HG02571 (cell line): ENCODE results near the gene TESK2.
"Not testable (repeated sequence)": the region's sequence is repeated elsewhere in the genome, so short reads cannot be mapped to it uniquely, and the experiment has no call there.

Experiments used
- ATAC-seq: cut with Tn5 transposase; IDR thresholded peaks from one replicate; pipeline ENCODE4 v1.9.1; 2021; ENCODE audit warnings: mild to moderate bottlenecking, moderate library complexity; ENCODE audit not compliant: unreplicated experiment

The TESK2 gene

DNA sequence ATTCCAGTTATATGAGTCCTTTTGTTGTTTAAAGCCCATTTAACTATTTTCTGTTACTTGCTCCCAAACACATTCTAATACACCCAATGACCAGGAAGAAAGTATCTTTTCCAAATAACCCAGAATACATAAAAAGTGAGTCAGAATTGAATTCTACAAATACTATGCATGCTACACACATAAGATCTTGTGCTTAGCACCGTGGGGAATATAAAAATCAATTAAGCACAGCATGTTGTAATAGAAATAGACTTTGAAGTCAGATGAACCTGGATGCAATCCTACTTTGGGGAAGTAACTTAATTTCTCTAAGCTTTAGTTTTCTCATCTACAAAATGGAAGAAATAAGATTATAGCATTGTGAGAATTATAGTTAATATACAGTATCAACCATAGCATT is 110.2 kb downstream of the TESK2 start:
- no peak for ATAC-seq

DNA sequence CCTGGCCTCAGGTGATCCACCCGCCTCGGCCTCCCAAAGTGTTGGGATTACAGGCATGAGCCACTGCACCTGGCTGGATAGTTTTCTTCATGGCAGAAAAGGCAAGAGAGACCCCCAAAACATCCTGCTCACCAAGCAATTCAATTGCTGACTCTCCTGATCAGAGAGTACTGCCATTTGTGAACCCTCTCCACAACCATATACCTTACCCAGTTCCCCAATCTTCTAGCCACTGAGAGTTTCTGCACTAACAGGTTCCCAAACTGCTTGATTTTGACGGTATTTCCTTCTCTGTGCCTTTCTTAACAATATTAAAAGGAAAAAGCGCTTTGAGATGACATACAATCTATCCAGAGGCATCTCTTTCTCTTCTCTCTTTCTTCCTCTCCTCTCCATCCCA is 110.8 kb downstream of the TESK2 start:
- ATAC-seq = no peak

DNA sequence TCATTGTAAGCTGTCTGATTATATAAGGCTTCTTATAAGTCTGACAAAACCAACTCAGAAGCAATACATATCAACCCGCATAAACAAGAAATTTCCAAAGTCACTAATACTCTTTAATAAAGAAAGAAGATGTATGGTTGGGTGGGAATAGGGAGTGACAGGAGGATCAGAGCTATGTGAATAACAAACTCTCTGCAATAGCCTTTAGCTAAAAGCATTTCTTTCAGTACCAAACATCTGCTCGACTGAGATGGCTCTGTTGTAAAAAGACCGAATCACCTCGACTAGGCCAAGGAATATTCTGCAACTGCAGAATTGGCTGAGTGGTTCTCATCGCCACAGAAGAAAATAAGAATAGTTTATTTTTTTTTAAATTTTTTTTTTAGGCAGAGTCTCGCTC is 111.4 kb downstream of the TESK2 start:
- ATAC-seq = no peak

DNA sequence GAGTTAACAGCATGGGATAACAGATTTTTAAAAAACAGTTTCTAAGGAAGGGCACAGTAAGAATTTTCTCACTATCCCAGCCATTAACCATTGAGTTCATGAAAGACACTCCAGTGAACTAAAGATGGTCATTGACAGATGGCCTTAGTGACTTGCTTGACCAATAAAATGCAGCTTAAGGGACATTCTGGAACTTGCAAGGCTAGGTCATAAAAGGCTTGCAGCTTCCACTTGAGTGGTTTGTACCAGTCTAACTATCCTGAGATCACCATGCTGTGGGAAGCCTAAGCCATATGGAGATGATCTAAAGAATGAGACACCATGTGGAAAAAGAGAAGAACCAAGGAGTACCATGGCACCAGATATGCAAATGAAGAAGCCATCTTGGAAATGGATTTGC is 112.8 kb downstream of the TESK2 start:
- ATAC-seq = no peak

DNA sequence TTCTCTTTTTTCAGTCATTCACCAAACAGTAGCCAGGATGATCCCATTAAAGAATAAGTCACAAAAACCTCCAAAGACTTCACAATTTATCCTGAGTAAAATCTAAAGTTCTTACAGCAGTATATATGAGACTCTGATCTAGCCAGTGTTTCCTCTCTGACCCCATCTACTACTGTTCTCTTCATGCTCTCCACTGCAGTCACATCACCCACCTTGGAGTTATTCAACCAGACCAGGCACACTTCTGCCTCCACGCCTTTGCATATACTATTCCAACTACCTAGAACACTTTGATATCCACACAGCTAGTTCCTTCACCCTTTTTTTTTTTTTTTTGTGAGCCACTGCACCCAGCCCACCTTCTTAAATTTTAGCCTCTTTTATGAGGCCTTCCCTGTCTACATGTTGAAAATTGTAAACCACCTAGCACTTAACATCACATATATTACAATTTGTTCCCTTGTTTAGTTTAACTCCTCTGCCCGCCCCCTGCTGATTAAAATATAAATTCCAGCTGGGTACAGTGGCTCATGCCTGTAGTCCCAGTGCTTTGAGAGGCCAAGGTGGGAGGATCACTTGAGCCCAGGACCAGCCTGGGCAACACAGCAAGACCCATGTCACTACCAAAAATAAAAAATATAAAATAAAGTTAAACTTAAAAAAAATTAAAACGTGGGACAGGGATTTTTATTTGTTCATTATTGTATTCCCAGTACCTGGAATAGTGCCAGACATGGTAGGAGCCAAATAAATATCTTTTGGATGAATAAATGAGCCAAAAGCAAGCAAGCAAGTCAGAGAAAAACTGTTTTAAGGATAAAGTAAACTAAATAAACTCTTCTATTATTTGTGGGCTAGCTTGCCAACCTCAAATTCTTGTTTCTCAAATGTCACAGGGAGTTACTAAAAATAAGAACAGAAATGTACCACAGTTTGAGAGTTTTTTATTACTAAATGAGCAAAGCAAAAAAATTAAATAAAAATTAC is 115.6 kb downstream of the TESK2 start:
- no peak for ATAC-seq

DNA sequence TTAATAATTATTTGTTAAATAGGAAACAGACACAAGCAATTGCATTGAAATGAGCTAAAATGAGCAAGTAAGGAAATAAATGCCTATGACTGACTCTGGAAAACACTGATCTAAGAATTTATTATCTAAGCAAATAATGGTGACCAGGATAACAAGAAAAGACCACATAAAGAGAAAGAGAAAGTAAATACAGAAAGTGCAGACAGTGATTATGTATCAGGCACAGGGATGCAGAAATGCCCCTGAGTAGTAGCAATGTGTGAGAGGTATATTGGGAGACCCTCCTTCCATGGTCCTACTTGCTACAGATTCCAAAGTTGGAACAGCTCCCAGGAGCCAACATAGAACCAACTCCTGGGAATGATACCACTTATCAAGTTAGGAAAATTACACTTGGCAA is 117.4 kb downstream of the TESK2 start:
- no peak for ATAC-seq

DNA sequence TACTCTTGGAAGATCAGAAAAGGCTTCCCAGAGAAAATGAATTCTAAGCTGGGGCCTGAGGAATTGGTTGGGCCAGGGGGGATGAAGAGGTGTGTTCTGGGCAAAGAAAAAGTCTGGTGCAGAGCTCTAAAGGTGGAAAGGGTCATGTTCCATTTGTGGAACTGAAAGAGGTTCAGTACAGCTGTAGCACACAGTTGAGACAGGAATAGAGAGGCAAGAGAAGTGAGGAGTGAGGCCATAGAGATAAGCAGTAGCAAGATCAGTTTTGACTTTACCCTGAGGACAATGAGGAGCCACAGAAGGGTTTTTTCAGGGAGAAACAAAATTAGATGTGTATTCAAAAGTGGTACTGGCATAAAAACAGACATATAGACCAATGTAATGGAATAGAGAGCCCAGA is 120.4 kb downstream of the TESK2 start:
- peak; percentile 51 for ATAC-seq

DNA sequence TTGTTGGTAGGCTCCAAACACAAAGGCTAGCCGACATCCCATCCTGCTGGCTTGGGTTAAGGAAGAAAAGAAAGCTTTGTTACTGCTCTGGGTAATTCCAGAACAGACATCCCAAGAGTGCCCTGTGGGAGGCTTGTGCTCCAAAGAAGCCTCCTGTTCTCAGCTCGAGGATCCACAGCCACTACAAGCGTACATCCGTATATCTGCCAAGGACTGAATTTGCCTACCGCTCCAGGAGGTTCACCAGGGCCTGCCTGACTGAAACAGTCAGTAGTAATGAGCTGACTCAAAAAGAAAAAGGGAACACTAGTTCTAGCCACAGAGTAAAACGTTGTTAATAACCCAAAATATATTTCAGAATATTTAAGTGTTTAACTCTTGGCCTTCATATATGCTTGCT is 125.9 kb downstream of the TESK2 start:
- peak; percentile 62 for ATAC-seq

DNA sequence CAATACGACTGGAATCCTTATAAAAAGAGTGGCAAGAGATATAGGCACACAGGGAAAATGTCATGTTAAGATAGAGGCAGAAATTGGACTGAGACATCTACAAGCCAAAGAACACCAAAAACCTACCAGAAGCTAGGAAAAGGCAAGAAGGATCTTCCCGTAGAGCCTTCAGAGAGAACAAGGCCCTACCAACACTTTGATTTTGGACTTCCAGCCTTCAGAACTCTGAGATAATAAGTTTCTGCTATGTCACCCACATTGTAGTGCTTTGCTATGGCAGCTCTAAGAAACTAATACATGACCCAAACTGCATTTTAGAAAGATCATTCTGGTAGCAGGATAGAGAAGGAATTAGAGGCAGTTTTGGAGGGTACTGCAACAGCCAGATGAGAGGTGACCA is 126.7 kb downstream of the TESK2 start:
- no peak for ATAC-seq

DNA sequence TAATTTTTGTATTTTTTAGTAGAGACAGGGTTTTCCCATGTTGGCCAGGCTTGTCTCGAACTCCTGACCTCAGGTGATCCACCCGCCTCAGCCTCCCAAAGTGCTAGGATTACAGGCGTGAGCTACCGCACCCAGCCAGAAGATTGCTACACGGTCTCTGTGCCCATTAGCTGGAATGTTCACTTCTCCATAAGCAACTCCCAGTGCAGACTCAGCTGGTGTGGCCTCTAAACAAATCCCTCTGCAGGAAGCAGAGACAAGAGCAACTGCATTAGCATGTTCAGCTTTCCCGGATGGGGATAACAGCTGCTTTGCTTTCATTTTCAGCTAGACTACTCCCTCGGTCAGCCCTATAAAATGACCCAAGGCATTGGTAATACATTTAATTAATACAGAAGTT is 130.0 kb downstream of the TESK2 start:
- ATAC-seq = not testable (repeated sequence)

DNA sequence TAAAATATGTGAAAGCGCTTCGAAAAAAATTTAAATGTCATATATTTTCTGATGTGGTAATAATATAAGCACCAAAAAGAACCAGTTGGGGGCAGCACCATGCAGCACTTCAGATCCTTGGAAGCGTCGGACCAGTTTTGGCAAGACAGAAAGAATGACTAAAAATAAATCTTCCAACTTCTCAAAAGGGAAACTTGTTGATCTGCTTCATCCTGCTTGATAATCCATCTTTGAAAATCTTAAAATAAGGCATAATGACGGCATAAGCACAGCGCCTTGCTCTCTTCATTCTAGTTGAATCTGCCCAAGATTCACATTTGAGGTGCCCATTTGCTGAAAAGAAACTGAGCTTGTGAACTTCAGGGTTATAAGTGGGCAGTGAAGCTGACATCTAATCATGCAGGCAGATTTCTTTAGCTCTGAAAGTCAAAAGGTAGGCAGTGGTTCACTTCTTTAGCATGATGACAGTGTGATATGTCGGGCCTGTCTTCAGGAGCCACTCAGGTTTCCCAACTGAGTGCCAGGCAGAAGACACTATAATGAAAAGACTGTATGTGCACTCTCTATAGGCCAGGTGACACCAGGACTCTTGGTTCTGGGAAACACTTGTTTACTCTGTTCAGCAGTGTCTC is 131.0 kb downstream of the TESK2 start:
- ATAC-seq = no peak

DNA sequence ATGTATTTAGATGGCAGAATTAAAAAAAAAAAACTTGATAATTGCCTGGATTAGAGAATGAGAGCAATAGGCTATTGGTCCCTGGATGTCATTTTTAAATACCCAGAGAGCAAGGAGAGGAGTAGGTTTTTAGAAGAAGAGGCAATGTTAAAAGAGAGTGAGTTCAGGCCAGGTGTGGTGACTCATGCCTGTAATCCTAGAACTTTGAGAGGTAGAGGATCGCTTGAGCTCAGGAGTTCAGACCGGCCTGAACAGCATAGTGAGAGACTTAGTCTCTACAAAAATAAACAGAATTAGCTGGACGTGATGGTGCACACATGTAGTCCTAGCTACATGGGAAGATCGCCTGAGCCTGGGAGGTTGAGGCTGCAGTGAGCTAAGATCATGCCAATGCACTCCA is 134.8 kb downstream of the TESK2 start:
- no peak for ATAC-seq

DNA sequence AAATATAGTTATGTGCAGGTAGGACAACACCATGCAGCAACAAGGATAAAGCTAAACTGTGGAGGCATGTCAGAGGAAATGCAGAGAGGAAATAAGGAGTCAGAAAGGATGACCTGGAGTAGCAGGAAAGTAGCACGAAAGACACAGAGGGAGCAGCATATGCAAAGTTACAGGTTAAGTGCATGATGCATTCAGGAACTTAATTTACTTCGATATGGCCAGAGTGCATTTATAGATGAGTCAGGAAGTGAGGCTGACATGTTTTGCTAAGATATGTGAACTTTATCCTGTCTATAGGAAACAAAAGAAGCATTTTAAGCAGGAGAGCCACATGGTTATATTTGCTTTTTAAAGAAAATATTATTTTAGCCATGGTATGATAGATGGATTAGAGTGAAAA is 135.3 kb downstream of the TESK2 start:
- ATAC-seq = no peak

DNA sequence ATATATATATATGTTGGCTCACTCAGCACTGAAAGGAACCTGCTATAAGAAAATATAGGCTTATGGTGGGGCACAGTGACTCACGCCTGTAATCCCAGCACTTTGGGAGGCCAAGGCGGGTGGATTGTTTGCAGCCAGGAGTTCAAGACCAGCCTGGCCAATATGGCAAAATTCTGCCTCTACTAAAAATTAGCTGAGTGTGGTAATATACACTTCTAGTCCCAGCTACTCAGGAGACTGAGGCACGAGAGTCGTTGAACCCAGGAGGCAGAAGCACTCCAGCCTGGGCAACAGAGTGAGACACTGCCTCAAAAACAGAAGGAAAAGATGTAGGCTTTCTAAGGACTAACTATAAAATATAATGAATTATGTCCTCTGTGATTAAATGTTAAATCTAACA is 136.1 kb downstream of the TESK2 start:
- ATAC-seq = no peak

DNA sequence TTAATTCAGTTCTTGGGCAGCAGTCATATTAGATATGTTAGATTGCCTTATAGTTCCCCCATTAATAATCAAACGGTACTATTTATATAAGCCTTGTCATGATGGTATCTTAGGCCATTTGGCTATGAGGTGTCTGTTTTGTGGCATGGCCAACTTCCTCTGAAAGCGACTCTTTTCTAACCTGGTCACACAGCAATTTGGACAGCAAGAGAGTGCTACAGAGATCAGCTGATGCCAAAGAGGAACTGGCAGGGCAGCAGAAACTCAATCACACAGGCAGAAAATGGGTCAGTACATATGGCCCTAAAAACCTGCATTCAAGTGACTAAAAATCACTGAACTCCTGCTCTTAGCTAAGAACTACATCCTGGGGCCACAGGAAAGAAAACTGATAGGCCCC is 137.3 kb downstream of the TESK2 start:
- no peak for ATAC-seq

DNA sequence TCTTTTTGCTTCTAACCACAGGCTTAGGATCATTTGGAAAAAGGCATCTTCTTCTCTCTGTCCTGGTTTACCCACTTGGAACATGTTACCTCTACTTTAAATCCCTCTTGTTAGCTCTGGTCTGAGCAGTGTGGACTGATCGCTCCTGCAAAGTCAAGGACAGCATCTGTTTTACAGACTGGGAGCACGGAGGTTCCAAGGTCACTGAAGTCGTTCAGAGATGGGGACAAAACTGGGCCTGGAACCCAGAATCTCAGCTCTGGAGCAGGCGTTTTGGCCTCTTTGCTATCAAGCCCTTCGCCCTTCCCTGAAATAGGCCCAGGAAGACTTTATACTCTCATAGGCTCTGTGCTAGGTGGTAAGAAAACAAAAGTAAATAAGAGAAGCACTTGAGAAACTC is 139.5 kb downstream of the TESK2 start:
- no peak for ATAC-seq

DNA sequence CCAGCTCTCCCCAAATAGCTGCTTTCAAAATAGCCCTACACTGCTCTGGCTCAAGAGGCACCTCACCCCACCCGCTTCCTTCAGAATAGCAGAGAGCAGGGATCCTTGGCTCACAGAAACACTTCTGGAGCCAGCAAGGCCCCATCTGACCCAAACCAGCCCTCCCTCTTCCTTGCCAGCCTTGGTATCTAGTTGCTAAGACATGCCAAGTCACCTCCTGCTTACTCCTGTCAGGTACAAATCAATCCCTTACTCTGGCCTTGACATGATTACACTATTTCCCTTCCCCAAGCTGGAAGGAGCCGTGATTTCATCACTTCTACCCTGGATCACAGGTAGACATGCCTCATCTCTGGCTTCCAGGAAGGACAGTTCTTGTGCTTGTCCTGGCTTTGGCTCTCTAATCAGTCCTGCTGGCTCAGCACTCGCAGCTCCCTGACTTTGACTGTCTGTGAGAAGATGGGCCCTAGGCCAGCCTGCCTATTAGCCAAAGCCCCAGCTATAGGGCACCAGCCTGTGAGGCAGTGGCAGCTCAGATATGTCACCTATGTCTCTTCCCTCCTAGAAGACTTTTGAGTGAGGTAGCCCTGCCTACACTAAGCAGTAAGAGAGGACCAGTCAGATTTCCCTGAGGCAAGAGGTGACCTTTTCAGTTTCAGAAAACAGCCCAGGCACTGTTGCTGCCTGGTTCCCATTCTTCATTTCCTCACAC is 141.8 kb downstream of the TESK2 start:
- ATAC-seq = no peak

DNA sequence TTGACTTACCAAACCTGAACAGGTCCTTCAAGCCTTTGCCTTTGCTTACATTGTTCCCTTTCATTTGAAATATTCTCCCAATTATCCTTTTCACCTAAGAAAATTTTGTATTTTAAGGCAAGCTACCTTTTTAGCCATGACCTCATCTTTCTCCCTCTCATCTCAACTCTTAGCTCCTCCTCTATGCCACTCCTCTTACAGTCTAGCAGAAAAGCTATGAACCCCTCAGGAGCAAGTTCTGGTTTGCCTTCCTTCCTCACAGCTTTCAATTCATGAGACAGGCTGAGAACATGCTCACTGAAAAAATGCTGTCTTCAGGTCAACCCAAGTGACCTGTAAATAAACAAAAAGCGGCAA is 142.4 kb downstream of the TESK2 start:
- ATAC-seq = no peak

DNA sequence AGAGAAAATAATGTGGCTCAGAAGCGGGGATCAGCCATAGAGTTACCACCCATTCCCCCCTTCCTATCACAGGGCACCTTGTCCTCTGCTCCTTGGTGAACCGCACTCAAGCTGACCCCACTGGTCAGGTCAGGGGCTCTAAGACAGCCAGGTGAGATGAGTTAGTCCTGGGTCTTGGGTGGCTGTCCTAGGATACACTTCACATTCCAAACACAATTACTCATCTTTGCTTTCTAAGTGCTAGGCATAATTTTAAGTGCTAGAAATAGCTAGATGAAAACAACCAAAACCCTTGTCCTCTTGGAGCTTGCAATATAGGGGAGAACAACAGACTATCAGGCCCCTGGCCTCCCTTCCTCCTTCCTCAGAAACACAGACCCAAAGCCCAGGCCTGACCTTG is 142.9 kb downstream of the TESK2 start:
- ATAC-seq = no peak

DNA sequence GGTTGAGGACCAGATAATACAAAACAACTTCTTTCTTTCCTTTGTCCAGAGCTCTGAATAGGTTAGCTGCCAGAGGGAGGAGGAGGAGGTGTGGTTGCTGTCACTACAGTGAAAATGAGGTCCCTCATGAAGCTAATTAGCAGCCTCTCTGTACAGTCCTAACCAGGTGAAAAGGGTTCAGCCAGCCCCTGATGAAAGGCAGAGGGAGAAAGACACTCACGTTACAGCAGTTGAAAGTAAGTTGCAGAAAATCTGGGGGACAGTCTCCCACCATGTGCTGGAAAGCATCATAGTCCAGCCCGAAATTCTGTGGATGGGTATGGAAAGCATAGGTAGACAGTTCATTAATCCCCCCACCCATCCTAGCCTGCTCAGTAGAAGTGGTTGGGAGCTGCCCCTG is 144.5 kb downstream of the TESK2 start:
- no peak for ATAC-seq

DNA sequence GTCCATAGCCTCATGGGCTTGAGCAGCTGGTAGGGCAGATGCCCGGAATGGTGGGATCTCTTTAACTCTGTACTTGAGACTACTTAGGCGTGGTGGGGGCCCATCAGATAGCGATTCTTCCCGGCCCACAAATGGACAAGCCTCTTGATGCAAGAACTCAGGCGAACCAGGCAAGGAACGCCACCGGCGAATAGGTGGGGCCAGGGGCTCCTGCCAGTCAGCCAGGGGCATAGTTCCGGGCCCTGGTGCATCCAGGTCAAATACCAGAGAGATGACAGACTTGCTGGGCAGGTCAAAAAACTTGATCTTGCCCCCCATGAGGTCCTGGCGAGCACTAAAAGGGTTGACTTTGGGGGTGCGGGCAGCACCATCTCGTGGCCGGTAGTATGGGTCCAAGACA is 145.9 kb downstream of the TESK2 start:
- ATAC-seq = no peak

DNA sequence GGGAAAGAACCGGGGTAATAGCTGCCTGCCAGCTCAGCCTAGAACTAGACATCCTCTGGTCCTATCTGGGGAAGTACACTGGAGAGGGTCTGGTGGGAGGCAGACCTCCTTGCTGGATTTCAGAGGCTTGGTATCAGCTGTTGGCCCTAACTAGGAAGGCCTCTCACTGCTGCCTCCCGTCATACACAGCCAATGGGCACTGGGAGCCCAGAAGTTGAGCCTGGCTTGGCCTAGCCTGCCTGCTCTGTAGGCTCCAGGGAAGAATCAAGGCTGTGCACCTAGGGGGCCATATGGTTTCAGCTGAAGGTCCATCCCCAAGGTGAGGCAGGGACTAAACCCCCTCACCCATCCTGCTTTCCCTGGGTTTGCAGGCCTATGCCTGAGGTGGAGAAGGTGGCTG is 146.5 kb downstream of the TESK2 start:
- no peak for ATAC-seq
